ENCODE measurements around the gene EDNRA.
A peak's percentile ranks its signal among the peaks of the same experiment; 100 is the strongest.

Gene EDNRA

DNA sequence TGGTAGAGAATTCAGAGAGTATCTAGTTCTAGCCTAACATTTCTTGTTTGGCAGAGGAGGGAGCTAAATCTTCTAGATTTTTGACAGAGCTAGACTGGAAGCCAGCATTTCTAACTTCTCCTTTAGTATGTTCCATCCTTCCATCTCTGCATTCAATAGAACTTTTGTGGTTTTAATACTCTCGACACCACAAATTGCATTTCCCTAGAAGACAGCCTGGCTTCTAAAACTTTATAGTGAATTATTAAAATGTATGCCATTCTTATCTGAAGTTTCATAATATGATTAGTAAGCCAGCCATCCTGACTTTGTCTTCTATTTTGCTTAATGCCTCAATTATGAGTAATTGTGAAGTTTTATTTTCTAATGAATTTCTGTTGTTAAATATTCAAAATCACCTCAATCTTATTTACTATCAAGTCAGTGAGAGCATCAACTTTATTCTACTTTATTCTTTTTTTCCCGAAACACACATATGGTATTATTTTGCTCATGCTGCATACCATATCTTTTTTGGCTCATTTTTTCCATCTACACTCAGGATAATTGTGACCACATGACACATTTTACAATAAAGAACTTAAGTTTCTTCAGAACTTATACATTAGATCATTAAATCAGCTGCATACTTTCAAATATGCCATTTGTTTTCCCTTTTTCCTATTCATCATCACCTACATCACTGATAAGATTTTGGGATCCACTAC, 30.2 kb downstream of the EDNRA start:
- TF ChIP-seq TOX (CRISPR knock-in tag; IDR thresholded peaks at IDR 0.05; ENCODE audit: borderline replicate concordance): no peak
- peak; percentile 76; the same call in 1 of the 2 replicates for TF ChIP-seq ISL1 (CRISPR knock-in tag; IDR thresholded peaks at IDR 0.05)
- no peak for TF ChIP-seq ZNF70 (CRISPR knock-in tag; IDR thresholded peaks at IDR 0.05)
- TF ChIP-seq SNAI2 (CRISPR knock-in tag; IDR thresholded peaks at IDR 0.05): no peak
- TF ChIP-seq TCF4 (CRISPR knock-in tag; IDR thresholded peaks at IDR 0.05; ENCODE audit: borderline replicate concordance): peak; percentile 63
- no peak for TF ChIP-seq GLIS3 (CRISPR knock-in tag; IDR thresholded peaks at IDR 0.05)
- TF ChIP-seq, protein P1, sequence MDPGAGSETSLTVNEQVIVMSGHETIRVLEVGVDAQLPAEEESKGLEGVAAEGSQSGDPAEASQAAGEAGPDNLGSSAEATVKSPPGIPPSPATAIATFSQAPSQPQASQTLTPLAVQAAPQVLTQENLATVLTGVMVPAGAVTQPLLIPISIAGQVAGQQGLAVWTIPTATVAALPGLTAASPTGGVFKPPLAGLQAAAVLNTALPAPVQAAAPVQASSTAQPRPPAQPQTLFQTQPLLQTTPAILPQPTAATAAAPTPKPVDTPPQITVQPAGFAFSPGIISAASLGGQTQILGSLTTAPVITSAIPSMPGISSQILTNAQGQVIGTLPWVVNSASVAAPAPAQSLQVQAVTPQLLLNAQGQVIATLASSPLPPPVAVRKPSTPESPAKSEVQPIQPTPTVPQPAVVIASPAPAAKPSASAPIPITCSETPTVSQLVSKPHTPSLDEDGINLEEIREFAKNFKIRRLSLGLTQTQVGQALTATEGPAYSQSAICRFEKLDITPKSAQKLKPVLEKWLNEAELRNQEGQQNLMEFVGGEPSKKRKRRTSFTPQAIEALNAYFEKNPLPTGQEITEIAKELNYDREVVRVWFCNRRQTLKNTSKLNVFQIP (CRISPR knock-in tag; IDR thresholded peaks at IDR 0.05; ENCODE audit: borderline replicate concordance, low read depth): no peak
- no peak for TF ChIP-seq OSR1 (CRISPR knock-in tag; IDR thresholded peaks at IDR 0.05)
- TF ChIP-seq, protein P2, sequence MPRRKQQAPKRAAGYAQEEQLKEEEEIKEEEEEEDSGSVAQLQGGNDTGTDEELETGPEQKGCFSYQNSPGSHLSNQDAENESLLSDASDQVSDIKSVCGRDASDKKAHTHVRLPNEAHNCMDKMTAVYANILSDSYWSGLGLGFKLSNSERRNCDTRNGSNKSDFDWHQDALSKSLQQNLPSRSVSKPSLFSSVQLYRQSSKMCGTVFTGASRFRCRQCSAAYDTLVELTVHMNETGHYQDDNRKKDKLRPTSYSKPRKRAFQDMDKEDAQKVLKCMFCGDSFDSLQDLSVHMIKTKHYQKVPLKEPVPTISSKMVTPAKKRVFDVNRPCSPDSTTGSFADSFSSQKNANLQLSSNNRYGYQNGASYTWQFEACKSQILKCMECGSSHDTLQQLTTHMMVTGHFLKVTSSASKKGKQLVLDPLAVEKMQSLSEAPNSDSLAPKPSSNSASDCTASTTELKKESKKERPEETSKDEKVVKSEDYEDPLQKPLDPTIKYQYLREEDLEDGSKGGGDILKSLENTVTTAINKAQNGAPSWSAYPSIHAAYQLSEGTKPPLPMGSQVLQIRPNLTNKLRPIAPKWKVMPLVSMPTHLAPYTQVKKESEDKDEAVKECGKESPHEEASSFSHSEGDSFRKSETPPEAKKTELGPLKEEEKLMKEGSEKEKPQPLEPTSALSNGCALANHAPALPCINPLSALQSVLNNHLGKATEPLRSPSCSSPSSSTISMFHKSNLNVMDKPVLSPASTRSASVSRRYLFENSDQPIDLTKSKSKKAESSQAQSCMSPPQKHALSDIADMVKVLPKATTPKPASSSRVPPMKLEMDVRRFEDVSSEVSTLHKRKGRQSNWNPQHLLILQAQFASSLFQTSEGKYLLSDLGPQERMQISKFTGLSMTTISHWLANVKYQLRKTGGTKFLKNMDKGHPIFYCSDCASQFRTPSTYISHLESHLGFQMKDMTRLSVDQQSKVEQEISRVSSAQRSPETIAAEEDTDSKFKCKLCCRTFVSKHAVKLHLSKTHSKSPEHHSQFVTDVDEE (CRISPR knock-in tag; IDR thresholded peaks at IDR 0.05): no peak
- no peak for TF ChIP-seq ZFP3 (CRISPR knock-in tag; IDR thresholded peaks at IDR 0.05)
- no peak for TF ChIP-seq ZFP30 (CRISPR knock-in tag; IDR thresholded peaks at IDR 0.05)
- TF ChIP-seq, protein P3, sequence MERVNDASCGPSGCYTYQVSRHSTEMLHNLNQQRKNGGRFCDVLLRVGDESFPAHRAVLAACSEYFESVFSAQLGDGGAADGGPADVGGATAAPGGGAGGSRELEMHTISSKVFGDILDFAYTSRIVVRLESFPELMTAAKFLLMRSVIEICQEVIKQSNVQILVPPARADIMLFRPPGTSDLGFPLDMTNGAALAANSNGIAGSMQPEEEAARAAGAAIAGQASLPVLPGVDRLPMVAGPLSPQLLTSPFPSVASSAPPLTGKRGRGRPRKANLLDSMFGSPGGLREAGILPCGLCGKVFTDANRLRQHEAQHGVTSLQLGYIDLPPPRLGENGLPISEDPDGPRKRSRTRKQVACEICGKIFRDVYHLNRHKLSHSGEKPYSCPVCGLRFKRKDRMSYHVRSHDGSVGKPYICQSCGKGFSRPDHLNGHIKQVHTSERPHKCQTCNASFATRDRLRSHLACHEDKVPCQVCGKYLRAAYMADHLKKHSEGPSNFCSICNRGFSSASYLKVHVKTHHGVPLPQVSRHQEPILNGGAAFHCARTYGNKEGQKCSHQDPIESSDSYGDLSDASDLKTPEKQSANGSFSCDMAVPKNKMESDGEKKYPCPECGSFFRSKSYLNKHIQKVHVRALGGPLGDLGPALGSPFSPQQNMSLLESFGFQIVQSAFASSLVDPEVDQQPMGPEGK (CRISPR knock-in tag; IDR thresholded peaks at IDR 0.05; ENCODE audit: borderline replicate concordance): 0 out of 2 replicates have a peak, but pooled peaks have one; percentile 33
- no peak for TF ChIP-seq CSDC2 (CRISPR knock-in tag; IDR thresholded peaks at IDR 0.05)
- TF ChIP-seq, protein P4, sequence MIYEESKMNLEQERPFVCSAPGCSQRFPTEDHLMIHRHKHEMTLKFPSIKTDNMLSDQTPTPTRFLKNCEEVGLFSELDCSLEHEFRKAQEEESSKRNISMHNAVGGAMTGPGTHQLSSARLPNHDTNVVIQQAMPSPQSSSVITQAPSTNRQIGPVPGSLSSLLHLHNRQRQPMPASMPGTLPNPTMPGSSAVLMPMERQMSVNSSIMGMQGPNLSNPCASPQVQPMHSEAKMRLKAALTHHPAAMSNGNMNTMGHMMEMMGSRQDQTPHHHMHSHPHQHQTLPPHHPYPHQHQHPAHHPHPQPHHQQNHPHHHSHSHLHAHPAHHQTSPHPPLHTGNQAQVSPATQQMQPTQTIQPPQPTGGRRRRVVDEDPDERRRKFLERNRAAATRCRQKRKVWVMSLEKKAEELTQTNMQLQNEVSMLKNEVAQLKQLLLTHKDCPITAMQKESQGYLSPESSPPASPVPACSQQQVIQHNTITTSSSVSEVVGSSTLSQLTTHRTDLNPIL (CRISPR knock-in tag; IDR thresholded peaks at IDR 0.05; ENCODE audit: low read depth): no peak
- peak; percentile 77 for ATAC-seq

DNA sequence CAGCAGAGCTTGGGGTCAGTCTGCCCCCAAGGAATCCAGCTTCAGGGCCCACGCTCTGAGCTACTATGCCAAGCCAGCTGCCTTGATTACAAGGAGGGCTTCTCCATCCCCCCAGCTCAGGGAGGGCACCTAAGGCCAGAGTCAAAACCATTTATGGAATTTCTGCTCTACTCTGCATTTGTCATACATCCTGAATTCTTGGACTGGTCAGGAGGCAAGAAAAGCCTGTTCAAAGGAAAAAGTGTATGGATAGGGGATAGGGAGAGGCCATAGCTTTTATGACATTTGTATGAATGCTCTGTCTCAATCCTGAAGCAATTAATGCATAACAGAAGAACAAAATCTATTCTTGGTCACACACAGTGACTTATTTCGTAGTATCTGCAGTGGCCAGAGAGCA, 32.2 kb downstream of the EDNRA start:
- TF ChIP-seq PPARA (CRISPR knock-in tag; IDR thresholded peaks at IDR 0.05; ENCODE audit: borderline replicate concordance): no peak
- no peak for TF ChIP-seq OSR1 (CRISPR knock-in tag; IDR thresholded peaks at IDR 0.05)
- no peak for TF ChIP-seq TOX (CRISPR knock-in tag; IDR thresholded peaks at IDR 0.05; ENCODE audit: borderline replicate concordance)
- no peak for TF ChIP-seq ISL1 (CRISPR knock-in tag; IDR thresholded peaks at IDR 0.05)
- TF ChIP-seq RARB (CRISPR knock-in tag; IDR thresholded peaks at IDR 0.05): no peak
- ATAC-seq: no peak

DNA sequence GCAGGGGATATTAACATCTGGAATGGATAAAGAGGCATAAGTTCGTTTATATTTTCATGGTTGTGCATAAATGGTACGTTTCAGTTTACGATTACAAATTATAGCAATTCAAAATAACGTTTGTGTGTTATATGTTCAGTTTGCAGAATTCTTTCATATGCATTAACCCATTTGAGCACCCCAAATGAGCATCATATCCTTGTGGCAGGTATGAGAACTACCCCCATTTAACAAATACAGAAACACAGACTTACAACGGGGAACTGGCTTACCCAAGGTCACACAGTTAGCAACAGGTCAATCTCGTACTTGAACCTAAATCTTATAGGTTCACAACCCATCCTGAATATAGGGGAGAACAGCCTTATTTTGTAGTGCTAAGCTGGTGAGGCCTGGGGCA, 33.1 kb downstream of the EDNRA start:
- TF ChIP-seq RARB (CRISPR knock-in tag; IDR thresholded peaks at IDR 0.05) (no peak), PPARA (CRISPR knock-in tag; IDR thresholded peaks at IDR 0.05; ENCODE audit: borderline replicate concordance) (no peak), ZFP3 (CRISPR knock-in tag; IDR thresholded peaks at IDR 0.05) (no peak), TCF4 (CRISPR knock-in tag; IDR thresholded peaks at IDR 0.05; ENCODE audit: borderline replicate concordance) (no peak), SNAI2 (CRISPR knock-in tag; IDR thresholded peaks at IDR 0.05) (no peak), ZNF565 (CRISPR knock-in tag; conservative IDR thresholded peaks at IDR 0.05; ENCODE audit: low read depth) (no peak), BACH2 (CRISPR knock-in tag; IDR thresholded peaks at IDR 0.05; ENCODE audit: borderline replicate concordance) (no peak), ISL1 (CRISPR knock-in tag; IDR thresholded peaks at IDR 0.05) (no peak), TOX (CRISPR knock-in tag; IDR thresholded peaks at IDR 0.05; ENCODE audit: borderline replicate concordance) (no peak), ZC3H10 (CRISPR knock-in tag; IDR thresholded peaks at IDR 0.05) (no peak), ESRRG (CRISPR knock-in tag; IDR thresholded peaks at IDR 0.05) (no peak), ZNF8 (CRISPR knock-in tag; IDR thresholded peaks at IDR 0.05) (no peak)
- TF ChIP-seq, protein P5, sequence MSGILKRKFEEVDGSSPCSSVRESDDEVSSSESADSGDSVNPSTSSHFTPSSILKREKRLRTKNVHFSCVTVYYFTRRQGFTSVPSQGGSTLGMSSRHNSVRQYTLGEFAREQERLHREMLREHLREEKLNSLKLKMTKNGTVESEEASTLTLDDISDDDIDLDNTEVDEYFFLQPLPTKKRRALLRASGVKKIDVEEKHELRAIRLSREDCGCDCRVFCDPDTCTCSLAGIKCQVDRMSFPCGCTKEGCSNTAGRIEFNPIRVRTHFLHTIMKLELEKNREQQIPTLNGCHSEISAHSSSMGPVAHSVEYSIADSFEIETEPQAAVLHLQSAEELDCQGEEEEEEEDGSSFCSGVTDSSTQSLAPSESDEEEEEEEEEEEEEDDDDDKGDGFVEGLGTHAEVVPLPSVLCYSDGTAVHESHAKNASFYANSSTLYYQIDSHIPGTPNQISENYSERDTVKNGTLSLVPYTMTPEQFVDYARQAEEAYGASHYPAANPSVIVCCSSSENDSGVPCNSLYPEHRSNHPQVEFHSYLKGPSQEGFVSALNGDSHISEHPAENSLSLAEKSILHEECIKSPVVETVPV (CRISPR knock-in tag; IDR thresholded peaks at IDR 0.05): no peak
- ATAC-seq: no peak
